HFF-Myc (cell line): ENCODE measurements around the gene NPY4R2.
"Not testable (repeated sequence)": the region's sequence is repeated elsewhere in the genome, so short reads cannot be mapped to it uniquely, and the experiment has no call there.

Experiments
- DNase-seq: peaks from one replicate; pipeline ENCODE4 v3.0.0-alpha.2; 2011; ENCODE audit warnings: low read depth; ENCODE audit errors: extremely low read depth
- H3K4me3 ChIP-seq: replicated peaks from 2 replicates; pipeline ENCODE4 v1.5.1; 2011; ENCODE audit warnings: low read depth, mild to moderate bottlenecking, control low read depth, low read length

NPY4R2 gene

GRCh38 chr10:47924628-47925027 is 6.2 kb downstream of the NPY4R2 start:
- DNase-seq, H3K4me3 ChIP-seq: not testable (repeated sequence)

- H3K4me3 ChIP-seq, DNase-seq: not testable (repeated sequence)
These were observed 8.9 kb downstream of the NPY4R2 start for GRCh38 chr10:47927147-47927916.

- not testable (repeated sequence) for DNase-seq, H3K4me3 ChIP-seq
These were observed 9.8 kb downstream of the NPY4R2 start for GRCh38 chr10:47928225-47928624.

- H3K4me3 ChIP-seq, DNase-seq: not testable (repeated sequence)
These were observed 14.4 kb downstream of the NPY4R2 start for GRCh38 chr10:47932824-47933223.

- DNase-seq, H3K4me3 ChIP-seq: not testable (repeated sequence)
These were observed 15.0 kb downstream of the NPY4R2 start for GRCh38 chr10:47933462-47933861.

GRCh38 chr10:47936772-47937228 is 18.3 kb downstream of the NPY4R2 start:
- H3K4me3 ChIP-seq, DNase-seq: not testable (repeated sequence)

GRCh38 chr10:47937634-47938033 is 19.2 kb downstream of the NPY4R2 start:
- not testable (repeated sequence) for DNase-seq, H3K4me3 ChIP-seq

- not testable (repeated sequence) for H3K4me3 ChIP-seq, DNase-seq
These were observed 22.4 kb downstream of the NPY4R2 start for GRCh38 chr10:47940821-47941220.

GRCh38 chr10:47941379-47941778 is 22.9 kb downstream of the NPY4R2 start:
- H3K4me3 ChIP-seq, DNase-seq: not testable (repeated sequence)

- DNase-seq, H3K4me3 ChIP-seq: not testable (repeated sequence)
These were observed 24.0 kb downstream of the NPY4R2 start for GRCh38 chr10:47942351-47943019.

- not testable (repeated sequence) for DNase-seq
These were observed 24.9 kb downstream of the NPY4R2 start for GRCh38 chr10:47943328-47943727.

GRCh38 chr10:47947424-47947823 is 29.0 kb downstream of the NPY4R2 start:
- DNase-seq = not testable (repeated sequence)

More at GRCh38 chr10:47943328-47943727, 24.9 kb downstream of the NPY4R2 start:
- not testable (repeated sequence) for H3K4me3 ChIP-seq

GRCh38 chr10:47957158-47957557 is 38.7 kb downstream of the NPY4R2 start:
- DNase-seq, H3K4me3 ChIP-seq: not testable (repeated sequence)

More at GRCh38 chr10:47947424-47947823, 29.0 kb downstream of the NPY4R2 start:
- H3K4me3 ChIP-seq = not testable (repeated sequence)

GRCh38 chr10:47959677-47960076 is 41.2 kb downstream of the NPY4R2 start:
- DNase-seq, H3K4me3 ChIP-seq: not testable (repeated sequence)

- not testable (repeated sequence) for DNase-seq, H3K4me3 ChIP-seq
These were observed 42.2 kb downstream of the NPY4R2 start for GRCh38 chr10:47960699-47961098.

- not testable (repeated sequence) for DNase-seq
These were observed 44.3 kb downstream of the NPY4R2 start for GRCh38 chr10:47962785-47963184.

GRCh38 chr10:47964280-47965063 is 46.0 kb downstream of the NPY4R2 start:
- not testable (repeated sequence) for H3K4me3 ChIP-seq, DNase-seq

More at GRCh38 chr10:47962785-47963184, 44.3 kb downstream of the NPY4R2 start:
- H3K4me3 ChIP-seq = not testable (repeated sequence)

GRCh38 chr10:47968988-47969387 is 50.5 kb downstream of the NPY4R2 start:
- DNase-seq, H3K4me3 ChIP-seq: not testable (repeated sequence)
